ENCODE results near the gene HOXA13. TPM values are rescaled to one million over a fixed set of nuclear protein-coding genes. Genes with fewer than 3 reads are reported as not detected.
A peak's percentile ranks its signal among the peaks of the same experiment; 100 is the strongest.

HOXA13 gene
- total RNA-seq, 1 donor from 2014 or later, result under 0.01 TPM

DNA sequence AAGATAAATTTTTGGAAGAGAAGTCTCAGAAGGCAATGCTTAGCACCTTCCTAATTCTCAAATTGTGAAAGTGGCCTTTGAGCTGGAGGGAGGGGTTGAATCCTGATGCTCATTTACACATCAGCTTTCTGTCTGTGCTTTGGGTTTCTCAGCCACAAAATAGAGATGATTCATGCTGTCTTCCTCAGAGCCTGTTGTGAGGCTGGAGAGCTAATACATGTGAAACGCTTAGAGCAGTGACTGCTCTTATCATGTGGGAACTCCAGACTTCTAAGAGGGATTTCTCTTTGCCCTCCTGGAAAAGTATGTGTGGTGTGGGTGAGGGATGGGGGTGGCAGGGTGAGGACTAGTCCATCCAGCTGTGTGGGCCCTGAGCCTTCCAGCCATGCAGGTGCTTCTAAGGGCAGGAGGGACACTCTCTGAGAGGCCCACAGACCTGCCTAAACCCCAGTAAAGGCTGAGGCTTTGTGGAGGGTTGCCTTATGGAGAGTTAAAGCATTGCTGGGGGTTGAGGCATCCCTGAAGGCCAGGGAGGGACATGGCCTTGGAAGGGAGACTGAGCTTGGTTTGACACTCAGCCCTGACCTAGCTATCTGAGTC, 37.9 kb upstream of the HOXA13 start:
- peak; percentile 21 for DNase-seq (ENCODE audit: low read depth)

- DNase-seq (ENCODE audit: low read depth), result no peak
These were observed 35.8 kb upstream of the HOXA13 start for GRCh38 chr7:27235387-27236311.

GRCh38 chr7:27229448-27229847, 29.6 kb upstream of the HOXA13 start:
- no peak for DNase-seq (ENCODE audit: low read depth)

- DNase-seq (ENCODE audit: low read depth), result no peak
These were observed 25.4 kb upstream of the HOXA13 start for GRCh38 chr7:27224983-27225934.

DNA sequence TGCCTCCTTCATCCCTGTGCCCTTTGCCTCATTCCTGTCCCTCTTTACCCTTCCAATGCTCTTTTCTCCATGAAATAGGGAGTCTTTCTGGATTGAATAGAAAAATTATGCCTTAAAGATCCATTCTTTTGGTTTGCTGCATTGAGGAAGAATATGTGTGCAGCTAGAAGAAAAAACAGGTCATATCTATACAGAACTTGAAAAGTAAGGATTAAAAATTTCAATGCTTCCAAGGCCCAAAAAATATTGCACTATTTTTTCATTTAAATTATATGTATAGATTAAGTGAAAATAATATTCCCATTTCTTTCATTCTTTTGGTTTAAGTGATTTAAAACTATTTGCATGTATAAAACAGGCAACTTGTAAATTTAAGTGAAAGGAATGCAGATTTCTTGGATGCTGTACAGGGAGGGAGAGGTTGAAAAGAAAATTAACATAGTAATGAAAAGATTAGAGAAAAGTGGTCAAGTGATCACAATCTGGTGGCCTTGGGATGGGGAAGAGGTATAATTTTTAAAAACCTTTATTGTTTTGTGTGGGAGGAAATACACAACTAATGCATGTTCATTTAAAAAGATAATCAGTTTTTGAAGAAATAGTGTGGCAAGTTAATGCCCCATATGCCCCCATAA, 24.2 kb upstream of the HOXA13 start:
- DNase-seq (ENCODE audit: low read depth), result no peak

DNA sequence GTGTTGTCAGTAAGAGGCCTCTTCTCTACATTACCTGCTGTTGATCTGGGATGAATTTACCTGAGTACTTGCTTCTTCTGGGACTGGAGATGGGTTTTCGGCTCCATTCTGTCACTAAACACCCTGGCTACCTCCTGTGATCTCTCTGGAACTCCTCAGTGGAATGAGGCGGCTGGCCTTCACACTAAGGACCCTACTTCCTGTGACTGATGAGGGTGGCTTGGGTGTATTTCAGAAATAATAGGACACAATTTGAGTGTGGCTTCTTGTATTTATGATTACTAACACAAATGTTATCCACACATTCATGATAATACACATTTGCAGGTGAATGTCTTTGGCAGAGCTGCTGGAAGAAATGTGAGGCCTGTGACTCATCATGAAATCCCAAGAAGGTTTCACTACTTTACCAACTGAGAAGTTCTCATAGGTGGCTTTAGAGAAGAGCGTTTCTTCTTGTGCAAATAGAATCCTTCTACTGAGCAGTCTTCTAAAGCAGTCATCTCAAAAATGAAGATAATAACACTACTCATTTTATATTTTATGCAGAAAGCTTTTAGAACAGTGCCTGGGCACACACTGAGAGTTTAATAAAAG, 21.4 kb upstream of the HOXA13 start:
- DNase-seq (ENCODE audit: low read depth), result no peak

DNA sequence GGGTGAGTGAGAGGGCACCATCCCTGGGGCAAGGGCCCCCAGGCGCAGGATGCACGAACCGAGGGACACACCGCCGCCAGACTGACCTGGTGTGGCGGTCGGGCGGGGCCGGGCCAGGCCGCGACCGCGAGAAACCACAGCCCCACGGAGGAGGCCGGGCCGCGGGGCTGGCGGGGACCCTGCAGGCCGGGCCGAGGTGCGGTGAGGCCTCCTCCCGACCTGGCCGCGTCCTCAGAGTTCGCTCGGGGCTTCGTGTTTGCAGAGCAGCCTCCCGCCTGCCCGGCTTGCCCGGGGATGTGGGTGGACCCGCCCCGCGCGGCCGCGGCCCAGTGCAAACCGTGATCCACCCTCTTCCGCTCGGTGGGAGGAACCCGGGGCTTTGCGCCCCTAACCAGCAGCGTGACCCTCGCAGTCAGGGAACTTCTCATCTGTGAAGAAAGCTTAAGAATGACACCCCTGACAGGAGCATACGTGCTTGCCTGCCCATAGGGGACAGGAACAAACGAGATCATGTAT, 20.6 kb upstream of the HOXA13 start:
- DNase-seq (ENCODE audit: low read depth), result no peak

GRCh38 chr7:27219821-27220220, 19.9 kb upstream of the HOXA13 start:
- DNase-seq (ENCODE audit: low read depth), result no peak

DNA sequence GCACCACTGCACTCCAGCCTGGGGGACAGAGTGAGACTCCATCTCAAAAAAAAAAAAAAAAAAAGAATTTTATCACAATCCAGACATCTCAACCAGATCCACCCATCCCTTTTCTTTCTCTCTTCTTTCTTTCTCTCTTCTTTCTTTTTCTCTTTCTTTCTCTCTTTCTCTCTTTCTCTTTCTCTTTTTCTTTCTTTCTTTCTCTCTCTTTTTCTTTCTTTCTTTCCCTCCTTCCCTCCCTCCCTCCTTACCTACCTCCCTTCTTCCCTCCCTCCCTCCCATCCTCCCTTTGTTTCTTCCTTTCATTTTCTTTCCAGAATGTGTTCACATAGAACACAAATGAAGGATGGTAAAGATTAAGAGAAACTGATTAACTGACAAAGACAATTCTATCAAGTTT, 18.1 kb upstream of the HOXA13 start:
- no peak for DNase-seq (ENCODE audit: low read depth)

GRCh38 chr7:27215356-27215755, 15.5 kb upstream of the HOXA13 start:
- no peak for DNase-seq (ENCODE audit: low read depth)

GRCh38 chr7:27214239-27214950, 14.5 kb upstream of the HOXA13 start:
- DNase-seq (ENCODE audit: low read depth), result no peak

GRCh38 chr7:27213433-27214238, 13.7 kb upstream of the HOXA13 start:
- no peak for DNase-seq (ENCODE audit: low read depth)

DNA sequence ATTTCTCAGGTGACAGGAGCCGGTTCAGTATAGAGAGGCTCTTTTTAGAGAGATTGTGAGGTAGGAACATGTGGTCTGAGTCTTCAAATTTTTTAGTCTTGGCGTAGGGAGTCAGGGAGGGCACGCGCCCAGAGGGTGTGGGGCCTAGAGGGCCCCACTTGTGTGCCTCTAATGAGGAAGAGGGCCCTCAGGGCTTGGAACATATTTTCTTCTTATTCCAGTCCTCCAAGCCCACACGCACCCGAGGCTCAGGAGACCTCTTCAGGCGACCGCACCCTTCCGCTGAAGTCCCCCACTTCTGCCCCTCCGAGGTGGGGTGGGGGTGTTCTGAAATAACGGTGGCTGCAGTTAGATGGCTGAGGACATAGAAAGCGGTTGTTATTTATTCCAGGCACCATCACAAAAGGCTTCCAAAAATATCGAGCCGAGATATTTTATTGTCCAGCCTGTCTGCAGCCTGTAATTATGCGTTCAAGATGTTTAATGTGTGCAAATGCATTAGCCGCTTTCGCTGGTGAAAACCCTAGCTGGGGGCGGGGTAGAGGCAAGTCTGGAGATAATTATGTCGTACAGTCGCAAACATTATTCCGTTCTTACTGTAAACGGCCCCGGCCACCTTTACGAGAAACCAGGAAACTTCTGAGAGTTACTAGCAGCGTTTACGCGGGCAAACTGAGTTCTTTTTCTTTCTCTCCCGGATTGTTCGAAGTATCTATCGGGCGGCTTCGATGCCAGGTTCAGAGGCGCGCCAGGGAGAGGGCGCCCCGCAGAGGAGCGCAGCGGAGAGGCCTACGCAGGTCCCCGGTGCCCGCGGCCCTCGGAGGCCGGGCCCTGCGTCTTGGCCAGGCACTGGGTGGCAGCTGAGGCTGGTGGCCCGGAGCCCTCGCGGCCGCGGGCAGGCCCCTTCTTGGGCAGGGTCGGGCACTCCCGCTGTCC, 12.9 kb upstream of the HOXA13 start:
- DNase-seq (ENCODE audit: low read depth), result no peak

- no peak for DNase-seq (ENCODE audit: low read depth)
These were observed 11.9 kb upstream of the HOXA13 start for GRCh38 chr7:27211764-27212204.

GRCh38 chr7:27211084-27211446, 11.2 kb upstream of the HOXA13 start:
- DNase-seq (ENCODE audit: low read depth), result no peak

DNA sequence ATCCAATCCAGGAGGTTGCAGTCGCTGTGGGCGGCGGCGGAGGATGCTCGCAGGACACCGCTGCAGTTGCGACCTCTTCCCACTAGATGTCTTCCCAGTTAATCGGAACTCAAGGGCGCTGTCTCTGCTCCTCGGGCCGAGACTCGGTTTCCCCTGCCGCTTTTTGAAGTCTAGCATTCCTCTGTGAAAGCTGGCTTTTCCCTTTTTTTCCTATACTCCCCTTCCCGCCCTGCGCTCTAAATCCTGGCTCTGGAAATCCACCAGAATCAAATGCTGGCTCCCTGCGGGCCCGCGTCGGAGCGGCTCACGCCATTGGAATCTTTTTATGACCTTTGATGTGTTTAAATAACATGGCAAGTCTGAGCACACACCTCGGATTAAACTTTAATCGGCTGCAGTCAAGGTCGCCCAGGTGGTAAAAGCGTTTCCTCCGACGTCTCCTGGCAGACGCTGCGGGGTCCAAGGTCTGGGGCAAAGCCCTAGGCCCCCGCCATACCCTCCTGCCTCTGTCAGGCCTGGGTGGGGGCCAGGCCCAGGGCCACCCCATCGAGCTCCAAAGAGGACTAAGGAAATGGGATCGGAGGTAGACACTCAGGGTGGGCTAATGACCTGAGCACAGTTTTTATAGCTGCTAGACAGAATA, 10.7 kb upstream of the HOXA13 start:
- DNase-seq (ENCODE audit: low read depth), result no peak

- DNase-seq (ENCODE audit: low read depth), result no peak
These were observed 10.1 kb upstream of the HOXA13 start for GRCh38 chr7:27209933-27210440.

DNA sequence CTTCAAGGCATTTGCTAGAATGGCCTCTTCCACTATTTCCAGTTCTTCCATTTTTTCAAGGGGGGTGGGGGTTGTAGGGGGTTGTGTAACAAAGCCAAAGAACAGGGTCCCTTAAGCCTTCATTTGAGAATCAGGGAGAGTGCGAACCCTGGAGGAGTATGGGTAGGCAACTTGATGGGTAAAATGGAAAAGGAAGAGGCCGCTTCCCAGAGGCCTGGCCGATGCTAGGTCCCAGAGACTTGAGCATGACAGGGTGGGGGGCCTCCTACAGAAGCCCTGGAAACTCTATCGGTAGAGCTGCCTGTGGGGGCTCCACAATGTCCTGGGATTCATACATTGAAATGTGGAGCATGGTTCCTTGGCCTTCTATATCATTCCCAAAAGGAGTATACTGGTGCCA, 9.1 kb upstream of the HOXA13 start:
- DNase-seq (ENCODE audit: low read depth), result no peak

All from renal cortical epithelial cell (primary cell).